ENCODE results near the gene FGD5.

Gene FGD5

GRCh38 chr3:14829811-14830210 is 11.0 kb downstream of the FGD5 start:
- DNase-seq (ENCODE audit: low read depth) = no peak

- DNase-seq (ENCODE audit: low read depth) = no peak
Measured at GRCh38 chr3:14831916-14832450, 13.2 kb downstream of the FGD5 start.

GRCh38 chr3:14832975-14833722 is 14.4 kb downstream of the FGD5 start:
- no peak for DNase-seq (ENCODE audit: low read depth)

- no peak for DNase-seq (ENCODE audit: low read depth)
Measured at GRCh38 chr3:14834121-14834520, 15.4 kb downstream of the FGD5 start.

GRCh38 chr3:14834807-14835466 is 16.2 kb downstream of the FGD5 start:
- no peak for DNase-seq (ENCODE audit: low read depth)

GRCh38 chr3:14836049-14836468 is 17.3 kb downstream of the FGD5 start:
- DNase-seq (ENCODE audit: low read depth) = no peak

GRCh38 chr3:14837186-14837877 is 18.6 kb downstream of the FGD5 start:
- DNase-seq (ENCODE audit: low read depth) = no peak

- no peak for DNase-seq (ENCODE audit: low read depth)
Measured at GRCh38 chr3:14837878-14838258, 19.1 kb downstream of the FGD5 start.

GRCh38 chr3:14839236-14839635 is 20.5 kb downstream of the FGD5 start:
- no peak for DNase-seq (ENCODE audit: low read depth)

- DNase-seq (ENCODE audit: low read depth) = no peak
Measured at GRCh38 chr3:14841836-14842235, 23.1 kb downstream of the FGD5 start.

GRCh38 chr3:14842277-14842676 is 23.5 kb downstream of the FGD5 start:
- no peak for DNase-seq (ENCODE audit: low read depth)

- no peak for DNase-seq (ENCODE audit: low read depth)
Measured at GRCh38 chr3:14843321-14843720, 24.6 kb downstream of the FGD5 start.

GRCh38 chr3:14844386-14845170 is 25.8 kb downstream of the FGD5 start:
- no peak for DNase-seq (ENCODE audit: low read depth)

- DNase-seq (ENCODE audit: low read depth) = no peak
Measured at GRCh38 chr3:14845180-14845579, 26.4 kb downstream of the FGD5 start.

GRCh38 chr3:14845826-14846225 is 27.1 kb downstream of the FGD5 start:
- DNase-seq (ENCODE audit: low read depth) = no peak

GRCh38 chr3:14846226-14846880 is 27.6 kb downstream of the FGD5 start:
- DNase-seq (ENCODE audit: low read depth) = no peak

GRCh38 chr3:14847613-14848541 is 29.1 kb downstream of the FGD5 start:
- DNase-seq (ENCODE audit: low read depth) = no peak

GRCh38 chr3:14848906-14849305 is 30.1 kb downstream of the FGD5 start:
- DNase-seq (ENCODE audit: low read depth) = no peak

GRCh38 chr3:14849638-14850230 is 31.0 kb downstream of the FGD5 start:
- DNase-seq (ENCODE audit: low read depth) = no peak

GRCh38 chr3:14852058-14852594 is 33.4 kb downstream of the FGD5 start:
- DNase-seq (ENCODE audit: low read depth) = no peak
